Endothelial cell of umbilical vein (primary cell): ENCODE results near the gene SART1. TPM values are rescaled to one million over a fixed set of nuclear protein-coding genes. Genes with fewer than 3 reads are reported as not detected.

Experiments used
- BruUV-seq: library from RNA; stranded (reverse); fragments of 400-500 nt; replicated peaks from 2 replicates; lab custom pipeline; 2021; lab: Mats Ljungman, UMichigan
- CTCF ChIA-PET: fragments of 300-600, 350-600 bp; sonication (Branson Sonifier 250); formaldehyde crosslinking; loops from one replicate; lab custom pipeline; 2021; ENCODE audit warnings: antibody characterized with exemption, inconsistent platforms; lab: Charles Lee
- POLR2A ChIA-PET: fragments of 300-600, 350-600 bp; sonication (Branson Sonifier 250); formaldehyde crosslinking; loops from one replicate; lab custom pipeline; 2021; ENCODE audit warnings: antibody characterized with exemption, inconsistent platforms; lab: Charles Lee
- DNase-seq: peaks from one replicate; pipeline ENCODE4 v3.0.0-alpha.2; 2011; ENCODE audit warnings: low read depth, low spot score
- FAIRE-seq: peaks from 2 replicates; lab custom pipeline; 2011; peaks lifted over from hg19 to GRCh38; lab: Jason Lieb, UNC
- H2AFZ ChIP-seq: 2 replicates; pipeline ENCODE4 v1.6.0; 2012; ENCODE audit warnings: low read depth, low read length, control low read depth, inconsistent platforms
- H3K27ac ChIP-seq: 2 replicates; pipeline ENCODE4 v1.5.1; 2011; ENCODE audit warnings: low read depth, mild to moderate bottlenecking, control low read depth, low read length, moderate library complexity; ENCODE audit not compliant: insufficient read depth
- H3K27me3 ChIP-seq, 2 experiments: 2 replicates each; pipeline versions ENCODE4 v1.6.0 to v1.6.1; 2011; ENCODE audit warnings: low read length in 2 of 2, mixed read lengths in 1 of 2; ENCODE audit not compliant: control insufficient read depth in 2 of 2, insufficient read depth in 2 of 2
- H3K36me3 ChIP-seq, 2 experiments: 2 replicates in 1 of 2; 3 replicates in 1 of 2; pipeline ENCODE4 v1.5.1; 2011; ENCODE audit warnings: low read length in 2 of 2, mild to moderate bottlenecking in 1 of 2, moderate library complexity in 1 of 2; ENCODE audit not compliant: control insufficient read depth in 2 of 2, insufficient read depth in 2 of 2; ENCODE audit errors: extremely low read depth in 1 of 2
- H3K4me1 ChIP-seq: 3 replicates; pipeline ENCODE4 v1.5.1; 2011; ENCODE audit warnings: mild to moderate bottlenecking, low read length; ENCODE audit not compliant: control insufficient read depth, insufficient read depth; ENCODE audit errors: extremely low read depth
- H3K4me2 ChIP-seq: 2 replicates; pipeline ENCODE4 v1.6.1; 2011; ENCODE audit warnings: low read length, control low read depth, mixed read lengths; ENCODE audit not compliant: insufficient read depth
- H3K4me3 ChIP-seq, 3 experiments: fragments of 200-600 bp in 1 of 3; sonication (generic), shearing (Covaris generic) in 1 of 3; replicated peaks in 1 of 3; 2 replicates each; pipeline ENCODE4 v1.5.1; 2011 to 2016; ENCODE audit warnings: control low read depth in 3 of 3, low read length in 3 of 3, mild to moderate bottlenecking in 2 of 3, inconsistent platforms in 1 of 3, low read depth in 1 of 3, moderate library complexity in 1 of 3; ENCODE audit not compliant: insufficient read depth in 1 of 3
- H3K79me2 ChIP-seq: 2 replicates; pipeline ENCODE4 v1.6.0; 2012; ENCODE audit warnings: low read length, inconsistent platforms; ENCODE audit not compliant: control insufficient read depth, insufficient read depth
- H3K9ac ChIP-seq: replicated peaks from 2 replicates; pipeline ENCODE3; 2011; ENCODE audit warnings: low read length, control low read depth; ENCODE audit not compliant: insufficient read depth; ENCODE audit errors: extremely low read depth
- H3K9me1 ChIP-seq: replicated peaks from 3 replicates; pipeline ENCODE4 v1.6.0; 2011; ENCODE audit warnings: mild to moderate bottlenecking, low read length; ENCODE audit not compliant: control insufficient read depth, insufficient read depth; ENCODE audit errors: extremely low read depth
- H3K9me3 ChIP-seq: replicated peaks from 2 replicates; pipeline ENCODE4 v1.5.1; 2012; ENCODE audit warnings: low read length, inconsistent platforms; ENCODE audit not compliant: control insufficient read depth, insufficient read depth
- H4K20me1 ChIP-seq: replicated peaks from 2 replicates; pipeline ENCODE3; 2011; ENCODE audit warnings: mild to moderate bottlenecking, low read length; ENCODE audit not compliant: control insufficient read depth, insufficient read depth; ENCODE audit errors: extremely low read depth
- EZH2 ChIP-seq: IDR thresholded peaks from 2 replicates; pipeline ENCODE4 v1.6.1; 2012; ENCODE audit warnings: borderline replicate concordance, low read depth, mild to moderate bottlenecking, moderate library complexity, low read length, inconsistent platforms; ENCODE audit not compliant: severe bottlenecking
- FOS ChIP-seq: IDR thresholded peaks from 2 replicates; pipeline ENCODE4 v1.6.1; 2011; ENCODE audit warnings: mild to moderate bottlenecking, low read length, moderate library complexity, borderline replicate concordance; ENCODE audit not compliant: insufficient read depth
- GATA2 ChIP-seq: IDR thresholded peaks from 2 replicates; pipeline ENCODE4 v1.7.0; 2011; ENCODE audit warnings: low read depth, mild to moderate bottlenecking, moderate library complexity, mixed read lengths, low read length; ENCODE audit not compliant: insufficient read length, insufficient read depth
- JUN ChIP-seq: IDR thresholded peaks from 2 replicates; pipeline ENCODE4 v1.6.1; 2011; ENCODE audit warnings: borderline replicate concordance, low read depth; ENCODE audit not compliant: insufficient read length, insufficient read depth
- MYC ChIP-seq: IDR thresholded peaks from one replicate; pipeline ENCODE4 v1.6.1; 2011; ENCODE audit warnings: mild to moderate bottlenecking, low read depth, low read length
- POLR2A ChIP-seq: IDR thresholded peaks from 2 replicates; pipeline ENCODE4 v1.6.1; 2012; ENCODE audit warnings: low read depth, mild to moderate bottlenecking, control low read depth, low read length
- POLR2AphosphoS5 ChIP-seq: IDR thresholded peaks from 2 replicates; pipeline ENCODE4 v1.6.1; 2012; ENCODE audit warnings: low read depth, mild to moderate bottlenecking, control low read depth, low read length, moderate library complexity; ENCODE audit not compliant: insufficient read depth
- dilution Hi-C: fragments of 300-500 bp; cut with MboI; formaldehyde crosslinking; loops from one replicate; pipeline ENCODE4 v1.15.0; 2019; ENCODE audit warnings: low sequenced_read_pairs; ENCODE audit not compliant: extremely low pct_ligation_motif_present
- intact Hi-C: fragments of 100-400 bp; cut with micrococcal nuclease; formaldehyde crosslinking; loops from one replicate; pipeline ENCODE4 v1.10.0; 2022
- polyA plus RNA-seq, 4 experiments: library from polyadenylated mRNA; depleted of rRNA in 3 of 4; stranded (reverse) in 3 of 4; unstranded in 1 of 4; fragments of >200 nt; gene quantifications; 2 replicates each; pipeline versions ENCODE4 v1.2.1 to v1.2.3, GENCODE V29; 2011 to 2012; ENCODE audit warnings: missing spikeins in 1 of 4
- total RNA-seq: library from RNA; stranded (reverse); gene quantifications from 2 replicates; pipeline ENCODE4 v1.2.3, GENCODE V29; 2021
- TF ChIP-seq, protein P1 (sequence below): IDR thresholded peaks from 2 replicates; pipeline ENCODE4 v1.6.1; 2011; ENCODE audit not compliant: insufficient read depth, insufficient read length
- TF ChIP-seq, protein P2 (sequence below), 2 donors: IDR thresholded peaks; 1 replicate in 1 of 2; 2 replicates in 1 of 2; pipeline ENCODE4 v1.5.1; 2011; ENCODE audit warnings: low read length in 2 of 2, mild to moderate bottlenecking in 2 of 2, moderate library complexity in 2 of 2, control low read depth in 1 of 2, inconsistent platforms in 1 of 2, low read depth in 1 of 2; ENCODE audit not compliant: insufficient read depth in 1 of 2; ENCODE audit errors: extremely low read depth in 1 of 2

Gene SART1
- total and polyA plus RNA-seq, 2 donors (not counting 3 experiments of a cell fraction or from before 2014, with no cell fraction given) = 21.8 to 62.7 TPM

DNA sequence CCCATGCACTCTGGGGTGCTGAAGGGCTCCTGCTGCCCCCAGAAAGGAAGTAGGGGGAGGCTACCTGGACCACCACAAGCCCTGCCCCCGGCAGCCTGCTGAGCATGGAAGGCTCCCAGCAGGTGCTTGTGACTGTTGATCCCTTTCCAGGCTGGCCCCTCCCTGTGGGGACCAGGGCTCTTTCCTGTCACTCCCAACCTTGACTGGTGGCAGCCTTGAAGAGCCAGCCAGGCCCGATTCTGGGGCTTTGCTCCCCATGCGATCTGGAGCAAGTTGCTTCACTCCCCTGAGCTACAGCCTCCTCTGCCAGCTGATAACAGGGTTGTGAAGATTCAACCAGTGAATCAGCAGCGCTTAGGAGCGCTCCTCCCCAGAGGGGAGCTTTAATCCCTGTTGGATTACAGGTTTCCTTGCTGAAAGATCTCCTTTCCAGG is 45.7 kb downstream of the SART1 start:
- Histone ChIP-seq H3K4me1 (peaks cover 6% of the 10 kb centered on the region), H4K20me1 (no peaks in the 10 kb centered on the region), H3K9ac (no peak overlapping the region), H3K4me3 (no peak overlapping the region), H3K9me3 (no peaks in the 10 kb centered on the region), H3K27me3 (peaks cover 2% of the 10 kb centered on the region in 2 experiments), H3K27ac (no peak overlapping the region), H3K9me1 (no peaks in the 10 kb centered on the region), H3K4me2 (no peak overlapping the region), H3K79me2 (peaks cover 15% of the 10 kb centered on the region), H2AFZ (no peak overlapping the region), H3K36me3 (peaks cover 0 to 7% of the 10 kb centered on the region in 2 experiments)
- POLR2A ChIA-PET = no interaction called here
- intact Hi-C loops = no loop called here
- no peak for DNase-seq
- CTCF ChIA-PET = interaction anchor here (3.9 kb wide), 1 partner anchor 15 kb away, joined by 37 read pairs; no protein-coding TSS in a partner anchor
- no TSS peak for BruUV-seq
- FAIRE-seq = no peak
- no peak for TF ChIP-seq MYC
- no peak for TF ChIP-seq FOS
- TF ChIP-seq, protein P1, sequence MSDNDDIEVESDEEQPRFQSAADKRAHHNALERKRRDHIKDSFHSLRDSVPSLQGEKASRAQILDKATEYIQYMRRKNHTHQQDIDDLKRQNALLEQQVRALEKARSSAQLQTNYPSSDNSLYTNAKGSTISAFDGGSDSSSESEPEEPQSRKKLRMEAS = no peak
- dilution Hi-C loops = no loop called here

DNA sequence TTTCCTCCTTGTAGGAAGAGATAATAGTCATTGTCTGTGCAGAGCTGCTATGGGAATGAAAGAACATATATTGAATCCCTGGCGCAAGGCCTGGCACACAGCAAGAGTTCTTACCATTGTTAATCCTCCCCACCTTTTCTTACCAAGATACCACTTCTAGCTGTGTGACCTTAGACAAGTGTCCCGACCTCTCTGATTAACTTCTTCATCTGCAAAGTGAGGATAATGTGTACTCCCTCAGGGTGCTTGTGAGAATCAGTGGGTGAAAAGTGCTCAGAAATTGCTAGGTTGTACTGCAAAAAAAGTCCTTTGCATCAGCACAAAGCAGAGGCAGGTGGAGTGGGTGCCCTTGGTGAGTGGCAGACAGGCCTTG is 46.5 kb downstream of the SART1 start:
- Histone ChIP-seq H3K9ac (no peak overlapping the region), H3K9me1 (no peaks in the 10 kb centered on the region), H3K27ac (no peak overlapping the region), H3K4me3 (no peak overlapping the region), H3K9me3 (no peaks in the 10 kb centered on the region), H2AFZ (no peak overlapping the region), H4K20me1 (no peaks in the 10 kb centered on the region), H3K79me2 (peaks cover 10% of the 10 kb centered on the region), H3K4me1 (peaks cover 5% of the 10 kb centered on the region), H3K36me3 (peaks cover 0 to 7% of the 10 kb centered on the region in 2 experiments), H3K27me3 (peaks cover 2% of the 10 kb centered on the region in 2 experiments), H3K4me2 (no peak overlapping the region)
- TF ChIP-seq FOS (no peak), MYC (no peak), POLR2A (no peak), EZH2 (no peak), GATA2 (no peak), POLR2AphosphoS5 (no peak), JUN (no peak)
- TF ChIP-seq, protein P2, sequence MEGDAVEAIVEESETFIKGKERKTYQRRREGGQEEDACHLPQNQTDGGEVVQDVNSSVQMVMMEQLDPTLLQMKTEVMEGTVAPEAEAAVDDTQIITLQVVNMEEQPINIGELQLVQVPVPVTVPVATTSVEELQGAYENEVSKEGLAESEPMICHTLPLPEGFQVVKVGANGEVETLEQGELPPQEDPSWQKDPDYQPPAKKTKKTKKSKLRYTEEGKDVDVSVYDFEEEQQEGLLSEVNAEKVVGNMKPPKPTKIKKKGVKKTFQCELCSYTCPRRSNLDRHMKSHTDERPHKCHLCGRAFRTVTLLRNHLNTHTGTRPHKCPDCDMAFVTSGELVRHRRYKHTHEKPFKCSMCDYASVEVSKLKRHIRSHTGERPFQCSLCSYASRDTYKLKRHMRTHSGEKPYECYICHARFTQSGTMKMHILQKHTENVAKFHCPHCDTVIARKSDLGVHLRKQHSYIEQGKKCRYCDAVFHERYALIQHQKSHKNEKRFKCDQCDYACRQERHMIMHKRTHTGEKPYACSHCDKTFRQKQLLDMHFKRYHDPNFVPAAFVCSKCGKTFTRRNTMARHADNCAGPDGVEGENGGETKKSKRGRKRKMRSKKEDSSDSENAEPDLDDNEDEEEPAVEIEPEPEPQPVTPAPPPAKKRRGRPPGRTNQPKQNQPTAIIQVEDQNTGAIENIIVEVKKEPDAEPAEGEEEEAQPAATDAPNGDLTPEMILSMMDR (IDR thresholded peaks at IDR 0.05; ENCODE audit: extremely low read depth in 1 of 2, insufficient read depth in 1 of 2, low read depth in 1 of 2, low read length in 2 of 2) = no peak
- TF ChIP-seq, protein P1 = no peak
- dilution Hi-C loops = no loop called here
- ChIA-PET CTCF (interaction anchor here (1.3 to 3.9 kb wide), 3 partner anchors 14 to 123 kb away, joined by 3 to 37 read pairs (median 11); no protein-coding TSS in a partner anchor), POLR2A (no interaction called here)
- intact Hi-C loops = no loop called here
- FAIRE-seq = no peak
- no peak for DNase-seq
- BruUV-seq = no TSS peak
